B cell (primary cell): ENCODE data around the gene SAT1. TPM values are rescaled to one million over a fixed set of nuclear protein-coding genes. Genes with fewer than 3 reads are reported as not detected.

Source experiments
- ATAC-seq: fragments of 200-7000 bp; cut with Tn5 transposase; one replicate; pipeline ENCODE4 v1.10.0; 2021; ENCODE audit warnings: low read depth, mild to moderate bottlenecking, moderate number of reproducible peaks, moderate library complexity
- CTCF ChIA-PET: fragments of 350-600 bp; sonication (Branson Sonifier 250); formaldehyde crosslinking; loops from one replicate; lab custom pipeline; 2021; ENCODE audit warnings: antibody characterized with exemption, inconsistent platforms; lab: Charles Lee
- POLR2A ChIA-PET: fragments of 350-600 bp; sonication (Branson Sonifier 250); formaldehyde crosslinking; loops from one replicate; lab custom pipeline; 2021; ENCODE audit warnings: antibody characterized with exemption; lab: Charles Lee
- DNase-seq: peaks from one replicate; pipeline ENCODE4 v3.0.0; 2013
- H2AFZ ChIP-seq: 2 replicates; pipeline ENCODE4 v1.6.1; 2012; ENCODE audit warnings: mild to moderate bottlenecking, low read depth, low read length; ENCODE audit not compliant: insufficient read depth, poor library complexity, severe bottlenecking
- H3K27ac ChIP-seq, 2 donors: 1 replicate in 1 of 2; 2 replicates in 1 of 2; pipeline ENCODE4 v1.5.1; 2012 to 2013; ENCODE audit warnings: low read length in 2 of 2, mild to moderate bottlenecking in 2 of 2, moderate library complexity in 1 of 2
- H3K27me3 ChIP-seq, 4 experiments: fragments of 200-600 bp in 1 of 4; sonication (generic) in 1 of 4; replicated peaks in 1 of 4; 1 replicate in 2 of 4; 2 replicates in 2 of 4; pipeline versions ENCODE4 v1.6.1 to v1.7.0; 2013 to 2016; ENCODE audit warnings: low read length in 3 of 4, mild to moderate bottlenecking in 2 of 4, mixed read lengths in 1 of 4, moderate library complexity in 1 of 4; ENCODE audit not compliant: insufficient read depth in 4 of 4, control insufficient read depth in 3 of 4; ENCODE audit errors: control extremely low read depth in 1 of 4
- H3K36me3 ChIP-seq, 2 experiments: replicated peaks in 1 of 2; 1 replicate in 1 of 2; 2 replicates in 1 of 2; pipeline versions ENCODE4 v1.6.1 to v1.7.1; 2013; ENCODE audit warnings: low read length in 1 of 2; ENCODE audit not compliant: insufficient read depth in 2 of 2, control insufficient read depth in 1 of 2; ENCODE audit errors: control extremely low read depth in 1 of 2, extremely low read depth in 1 of 2
- H3K4me1 ChIP-seq, 2 donors: fragments of 200-600 bp in 1 of 2; sonication (generic) in 1 of 2; 1 replicate in 1 of 2; 2 replicates in 1 of 2; pipeline versions ENCODE4 v1.5.1 to v1.6.1; 2013 to 2017; ENCODE audit warnings: low read length in 2 of 2; ENCODE audit not compliant: control insufficient read depth in 2 of 2, insufficient read depth in 2 of 2
- H3K4me2 ChIP-seq: replicated peaks from 2 replicates; pipeline ENCODE3; 2012; ENCODE audit warnings: mild to moderate bottlenecking, low read depth, low read length; ENCODE audit not compliant: poor library complexity, severe bottlenecking
- H3K4me3 ChIP-seq, 5 experiments: fragments of 200-600 bp in 1 of 5; sonication (generic) in 1 of 5; 1 replicate in 3 of 5; 2 replicates in 2 of 5; pipeline versions ENCODE4 v1.5.1 to v1.7.0; 2011 to 2016; ENCODE audit warnings: low read length in 4 of 5, mild to moderate bottlenecking in 4 of 5, low read depth in 2 of 5, control low read depth in 1 of 5, moderate library complexity in 1 of 5; ENCODE audit not compliant: insufficient read depth in 1 of 5; ENCODE audit errors: control extremely low read depth in 1 of 5, extremely low read depth in 1 of 5
- H3K79me2 ChIP-seq: fragments of 200-600 bp; sonication (generic); one replicate; pipeline ENCODE4 v1.6.0; 2016; ENCODE audit warnings: low read length; ENCODE audit not compliant: control insufficient read depth, insufficient read depth
- H3K9ac ChIP-seq: fragments of 200-600 bp; sonication (generic); 2 replicates; pipeline ENCODE4 v1.6.1; 2017; ENCODE audit warnings: mild to moderate bottlenecking, low read length, moderate library complexity
- H3K9me3 ChIP-seq, 3 donors: one replicate each; pipeline versions ENCODE4 v1.6.1 to v1.7.1; 2013; ENCODE audit warnings: low read length in 2 of 3; ENCODE audit not compliant: control insufficient read depth in 2 of 3, insufficient read depth in 1 of 3; ENCODE audit errors: control extremely low read depth in 1 of 3
- H4K20me1 ChIP-seq: 2 replicates; pipeline ENCODE4 v1.6.0; 2012; ENCODE audit warnings: mild to moderate bottlenecking, low read length; ENCODE audit not compliant: insufficient read depth, control insufficient read depth, poor library complexity, severe bottlenecking
- H3K27ac Mint-ChIP-seq: one replicate; pipeline ENCODE4 v1.8.0; 2021; ENCODE audit warnings: mixed read lengths
- H3K27me3 Mint-ChIP-seq: one replicate; pipeline ENCODE4 v1.8.0; 2021; ENCODE audit warnings: mixed read lengths
- H3K4me1 Mint-ChIP-seq: one replicate; pipeline ENCODE4 v1.8.0; 2021; ENCODE audit warnings: mixed read lengths
- H3K4me3 Mint-ChIP-seq: one replicate; pipeline ENCODE4 v1.8.0; 2021; ENCODE audit warnings: mixed read lengths
- H3K9me3 Mint-ChIP-seq: one replicate; pipeline ENCODE4 v1.8.0; 2022; ENCODE audit warnings: mixed read lengths; ENCODE audit not compliant: insufficient read depth
- EZH2 ChIP-seq: IDR thresholded peaks from 2 replicates; pipeline ENCODE4 v1.6.1; 2012; ENCODE audit warnings: borderline replicate concordance, low read depth, mild to moderate bottlenecking, moderate library complexity, low read length; ENCODE audit not compliant: insufficient read depth, poor library complexity, severe bottlenecking
- WGBS: methylation state at CpG from one replicate; pipeline ENCODE4 v1.1.5; 2013; ENCODE audit warnings: missing lambda C conversion rate; ENCODE audit not compliant: insufficient coverage; 5-methylcytosine and 5-hydroxymethylcytosine counted together
- intact Hi-C: fragments of 100-400 bp; cut with micrococcal nuclease; formaldehyde crosslinking; loops from one replicate; pipeline ENCODE4 v1.10.0; 2022
- polyA plus RNA-seq: library from polyadenylated mRNA; depleted of rRNA; stranded (reverse); fragments of >200 nt; gene quantifications from 2 replicates; pipeline ENCODE4 v1.2.3, GENCODE V29; 2012
- total RNA-seq, 2 donors: library from RNA; stranded (reverse); fragments of 120-200 nt in 1 of 2; gene quantifications; 1 replicate in 1 of 2; 2 replicates in 1 of 2; pipeline versions ENCODE4 v1.2.3 to v1.2.4, GENCODE V29; 2013 to 2022
- TF ChIP-seq, protein P1 (sequence below): fragments of 200-600 bp; IDR thresholded peaks from one replicate; pipeline ENCODE4 v1.8.0; 2022; ENCODE audit warnings: antibody characterized with exemption, mild to moderate bottlenecking

SAT1 gene
- total and polyA plus RNA-seq, 2 donors (not counting 1 experiment from before 2014, with no cell fraction given), result 172 to 479 TPM

DNA sequence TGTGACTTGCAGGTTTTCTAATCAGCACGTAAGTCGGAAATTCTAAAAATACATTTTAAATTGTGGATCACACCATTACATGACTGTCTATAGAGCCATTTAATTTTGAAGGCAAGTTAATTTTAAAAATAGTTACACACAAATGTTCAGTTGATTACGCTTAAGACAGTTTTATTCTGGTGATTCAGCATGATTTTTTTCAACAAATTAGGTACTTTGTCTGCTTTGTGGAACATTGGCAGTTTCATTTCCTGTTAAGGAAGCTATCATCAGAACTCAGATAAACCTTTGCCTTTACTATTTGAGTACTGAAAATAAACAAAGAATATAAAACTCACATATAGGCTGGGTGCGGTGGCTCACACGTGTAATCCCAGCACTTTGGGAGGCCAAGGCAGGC lies 19.5 kb downstream of the SAT1 start:
- Histone ChIP-seq H4K20me1 (no peaks in the 10 kb centered on the region), H3K9me3 (no peaks in the 10 kb centered on the region), H3K36me3 (no peaks in the 10 kb centered on the region), H3K79me2 (no peaks in the 10 kb centered on the region), H3K27ac (no peak overlapping the region), H3K4me1 (peaks cover 4 to 5% of the 10 kb centered on the region in 2 donors), H3K9ac (no peak overlapping the region), H3K4me2 (no peak overlapping the region), H3K4me3 (no peak overlapping the region), H3K27me3 (no peaks in the 10 kb centered on the region), H2AFZ (no peak overlapping the region)
- DNase-seq, result no peak
- TF ChIP-seq EZH2, result no peak
- TF ChIP-seq, protein P1, sequence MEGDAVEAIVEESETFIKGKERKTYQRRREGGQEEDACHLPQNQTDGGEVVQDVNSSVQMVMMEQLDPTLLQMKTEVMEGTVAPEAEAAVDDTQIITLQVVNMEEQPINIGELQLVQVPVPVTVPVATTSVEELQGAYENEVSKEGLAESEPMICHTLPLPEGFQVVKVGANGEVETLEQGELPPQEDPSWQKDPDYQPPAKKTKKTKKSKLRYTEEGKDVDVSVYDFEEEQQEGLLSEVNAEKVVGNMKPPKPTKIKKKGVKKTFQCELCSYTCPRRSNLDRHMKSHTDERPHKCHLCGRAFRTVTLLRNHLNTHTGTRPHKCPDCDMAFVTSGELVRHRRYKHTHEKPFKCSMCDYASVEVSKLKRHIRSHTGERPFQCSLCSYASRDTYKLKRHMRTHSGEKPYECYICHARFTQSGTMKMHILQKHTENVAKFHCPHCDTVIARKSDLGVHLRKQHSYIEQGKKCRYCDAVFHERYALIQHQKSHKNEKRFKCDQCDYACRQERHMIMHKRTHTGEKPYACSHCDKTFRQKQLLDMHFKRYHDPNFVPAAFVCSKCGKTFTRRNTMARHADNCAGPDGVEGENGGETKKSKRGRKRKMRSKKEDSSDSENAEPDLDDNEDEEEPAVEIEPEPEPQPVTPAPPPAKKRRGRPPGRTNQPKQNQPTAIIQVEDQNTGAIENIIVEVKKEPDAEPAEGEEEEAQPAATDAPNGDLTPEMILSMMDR, result no peak
- Mint-ChIP-seq H3K4me3 (no peak overlapping the region), H3K4me1 (peaks cover 6% of the 10 kb centered on the region), H3K27me3 (no peaks in the 10 kb centered on the region), H3K27ac (peak overlapping the region; percentile 41), H3K9me3 (no peaks in the 10 kb centered on the region)
- CTCF ChIA-PET, result no interaction called here
- intact Hi-C loops, result no loop called here
- ATAC-seq, result no peak
- POLR2A ChIA-PET, result interaction anchor here (0.6 kb wide), 1 partner anchor 8 kb away, joined by 6 read pairs; no protein-coding TSS in a partner anchor
- WGBS, result no CpG with 5 or more reads among the region's 5 CpGs

DNA sequence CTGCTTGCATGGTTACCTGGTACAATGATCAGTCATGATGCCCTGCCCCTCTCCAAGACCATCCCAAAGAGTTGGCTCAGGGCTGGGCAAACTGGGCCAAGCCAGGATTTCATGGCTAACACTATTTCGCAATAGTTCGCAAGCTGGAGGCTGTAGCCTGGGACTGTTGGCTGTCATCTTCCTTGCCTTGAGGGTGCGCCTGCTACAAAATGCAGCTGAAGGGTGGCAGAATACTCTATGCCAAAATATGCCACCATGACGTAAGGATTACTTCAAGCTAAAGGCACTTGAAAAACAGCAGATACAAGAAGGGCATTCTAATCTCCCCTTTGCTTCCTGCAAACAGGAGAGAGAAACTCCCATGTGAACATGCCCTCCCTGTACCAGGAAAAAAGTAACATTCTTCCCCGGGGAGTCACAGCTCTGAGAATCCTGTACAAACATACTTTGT lies 21.0 kb downstream of the SAT1 start:
- Histone ChIP-seq H4K20me1 (no peaks in the 10 kb centered on the region), H3K4me1 (peaks cover 4 to 5% of the 10 kb centered on the region in 2 donors), H2AFZ (no peak overlapping the region), H3K36me3 (no peaks in the 10 kb centered on the region), H3K9me3 (no peaks in the 10 kb centered on the region), H3K27ac (no peak overlapping the region), H3K27me3 (no peaks in the 10 kb centered on the region), H3K79me2 (no peaks in the 10 kb centered on the region), H3K4me2 (no peak overlapping the region), H3K4me3 (no peak overlapping the region), H3K9ac (no peak overlapping the region)
- ChIA-PET POLR2A (interaction anchor here (0.6 kb wide), 1 partner anchor 85 kb away, joined by 4 read pairs; no protein-coding TSS in a partner anchor), CTCF (no interaction called here)
- DNase-seq, result no peak
- H3K4me1 Mint-ChIP-seq, result peaks cover 6% of the 10 kb centered on the region
- no peak overlapping the region for H3K4me3 Mint-ChIP-seq
- no peaks in the 10 kb centered on the region for H3K27me3 Mint-ChIP-seq
- 100% methylated on average over 1 of the region's 5 CpGs for WGBS
- intact Hi-C loops, result no loop called here
- no peaks in the 10 kb centered on the region for H3K9me3 Mint-ChIP-seq
- no peak for ATAC-seq
- no peak for TF ChIP-seq EZH2
- TF ChIP-seq, protein P1, result no peak
- H3K27ac Mint-ChIP-seq, result no peak overlapping the region
